ENCODE measurements around the gene KRTAP12-1. TPM values are rescaled to one million over a fixed set of nuclear protein-coding genes. Genes with fewer than 3 reads are reported as not detected.
"Not testable (repeated sequence)": the region's sequence is repeated elsewhere in the genome, so short reads cannot be mapped to it uniquely, and the experiment has no call there.

KRTAP12-1 gene
- total and polyA plus RNA-seq, 3 donors from 2014 or later = not detected

- no peaks in the 10 kb centered on the region for H3K4me1 ChIP-seq
- no peak overlapping the region for H3K27ac ChIP-seq
- H3K36me3 ChIP-seq (ENCODE audit: low read depth, missing control alignments) = no peaks in the 10 kb centered on the region
- no peaks in the 10 kb centered on the region for H3K27me3 ChIP-seq
- no peak overlapping the region for H3K4me3 ChIP-seq
- no peaks in the 10 kb centered on the region for H3K9me3 ChIP-seq
- WGBS, 2 donors = 46 to 47% methylated on average over 2 of the region's 2 CpGs
- TF ChIP-seq POLR2A (IDR thresholded peaks at IDR 0.05) (no peak), CTCF (IDR thresholded peaks at IDR 0.05) (no peak)
- no peak for DNase-seq
- intact Hi-C loops (cut with DNase I; ENCODE audit: low total_unique reads) = no loop called here
Measured at GRCh38 chr21:44644878-44645277, 37.1 kb downstream of the KRTAP12-1 start.

- Histone ChIP-seq H3K36me3 (ENCODE audit: low read depth, missing control alignments) (no peaks in the 10 kb centered on the region), H3K4me1 (no peaks in the 10 kb centered on the region), H3K27me3 (no peaks in the 10 kb centered on the region), H3K4me3 (no peak overlapping the region), H3K9me3 (no peaks in the 10 kb centered on the region), H3K27ac (no peak overlapping the region)
- WGBS, 2 donors = 60 to 79% methylated on average over 14 of the region's 14 CpGs
- intact Hi-C loops (cut with DNase I; ENCODE audit: low total_unique reads) = no loop called here
- DNase-seq = no peak
- TF ChIP-seq POLR2A (IDR thresholded peaks at IDR 0.05) (no peak), CTCF (IDR thresholded peaks at IDR 0.05) (no peak)
Measured at GRCh38 chr21:44643741-44644310, 38.1 kb downstream of the KRTAP12-1 start.

GRCh38 chr21:44640761-44641160 is 41.2 kb downstream of the KRTAP12-1 start:
- Histone ChIP-seq H3K9me3 (no peaks in the 10 kb centered on the region), H3K4me3 (no peak overlapping the region), H3K4me1 (no peaks in the 10 kb centered on the region), H3K36me3 (ENCODE audit: low read depth, missing control alignments) (no peaks in the 10 kb centered on the region), H3K27me3 (no peaks in the 10 kb centered on the region), H3K27ac (no peak overlapping the region)
- WGBS, 2 donors = 90 to 93% methylated on average over 5 of the region's 5 CpGs
- no peak for DNase-seq
- intact Hi-C loops (cut with DNase I; ENCODE audit: low total_unique reads) = no loop called here
- TF ChIP-seq POLR2A (IDR thresholded peaks at IDR 0.05) = no peak
- TF ChIP-seq CTCF (IDR thresholded peaks at IDR 0.05) = no peak

- DNase-seq = no peak
- Histone ChIP-seq H3K4me3 (no peak overlapping the region), H3K9me3 (no peaks in the 10 kb centered on the region), H3K27me3 (no peaks in the 10 kb centered on the region), H3K27ac (no peak overlapping the region), H3K4me1 (no peaks in the 10 kb centered on the region), H3K36me3 (ENCODE audit: low read depth, missing control alignments) (no peaks in the 10 kb centered on the region)
- no peak for TF ChIP-seq CTCF (IDR thresholded peaks at IDR 0.05)
- TF ChIP-seq POLR2A (IDR thresholded peaks at IDR 0.05) = no peak
- WGBS, 2 donors = 82% methylated on average over 12 of the region's 12 CpGs; no CpG with 5 or more reads in 1 of the 2 donors
- intact Hi-C loops (cut with DNase I; ENCODE audit: low total_unique reads) = no loop called here
Measured at GRCh38 chr21:44639331-44639655, 42.7 kb downstream of the KRTAP12-1 start.

GRCh38 chr21:44638506-44639330 is 43.2 kb downstream of the KRTAP12-1 start:
- WGBS, 2 donors = 81 to 93% methylated on average over 7 to 21 of the region's 21 CpGs
- H3K36me3 ChIP-seq (ENCODE audit: low read depth, missing control alignments); DNase-seq; H3K9me3 ChIP-seq; H3K27ac ChIP-seq; H3K27me3 ChIP-seq; H3K4me3 ChIP-seq; H3K4me1 ChIP-seq; intact Hi-C loops (cut with DNase I; ENCODE audit: low total_unique reads): not testable (repeated sequence)

GRCh38 chr21:44637851-44638348 is 44.1 kb downstream of the KRTAP12-1 start:
- DNase-seq; H3K4me3 ChIP-seq; H3K27ac ChIP-seq; H3K36me3 ChIP-seq (ENCODE audit: low read depth, missing control alignments); H3K27me3 ChIP-seq; H3K9me3 ChIP-seq; H3K4me1 ChIP-seq; intact Hi-C loops (cut with DNase I; ENCODE audit: low total_unique reads): not testable (repeated sequence)
- 56 to 65% methylated on average over 5 to 11 of the region's 12 CpGs for WGBS, 2 donors

Data from testis (tissue), 3 donors.